Erythroblast (primary cell): ENCODE data around the gene CYTH2.
A peak's percentile ranks its signal among the peaks of the same experiment; 100 is the strongest.

Experiments
- DNase-seq, 2 experiments: peaks; one replicate each; lab custom pipeline; 2025; lab: John Stamatoyannopoulos, UW
- GATA1 ChIP-seq: IDR thresholded peaks from 2 replicates; pipeline ENCODE4 v1.6.1; 2011; ENCODE audit warnings: low read depth, mild to moderate bottlenecking, control low read depth, low read length, moderate library complexity
- POLR2A ChIP-seq: IDR thresholded peaks from 2 replicates; pipeline ENCODE4 v1.6.1; 2011; ENCODE audit warnings: mild to moderate bottlenecking, low read length

The CYTH2 gene

DNA sequence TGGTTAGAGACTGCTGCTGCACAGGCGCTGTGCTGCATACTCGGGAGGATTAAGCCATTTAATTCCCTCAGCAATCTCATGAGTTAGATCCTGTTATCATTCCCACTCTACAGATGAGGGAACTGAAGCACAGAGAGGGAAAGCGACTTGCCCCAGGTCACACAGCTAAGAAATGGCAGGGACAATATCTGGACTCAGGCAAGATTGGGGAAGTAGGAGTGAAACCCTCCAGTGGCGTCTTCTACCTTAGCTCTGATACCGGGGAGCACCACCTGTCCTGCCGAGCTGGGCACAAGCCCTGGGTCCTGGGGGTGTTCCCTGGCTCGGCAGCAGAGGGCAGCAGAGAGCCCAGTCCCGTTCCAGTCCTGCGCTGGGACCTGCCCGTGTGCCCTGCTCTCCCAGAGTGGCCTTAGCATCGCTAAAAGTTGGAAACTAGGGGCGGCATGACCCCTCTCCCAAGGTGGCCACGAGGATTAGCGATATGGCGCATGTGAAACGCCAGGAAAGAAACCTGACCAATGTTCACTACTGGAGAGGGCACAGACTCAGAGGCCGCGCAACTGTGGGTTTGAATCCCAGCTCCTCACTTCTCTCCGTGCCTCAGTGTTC lies 20.5 kb downstream of the CYTH2 start:
- DNase-seq: peak in 1 of 2 experiments; percentile 86
- TF ChIP-seq GATA1 (no peak), POLR2A (no peak)

DNA sequence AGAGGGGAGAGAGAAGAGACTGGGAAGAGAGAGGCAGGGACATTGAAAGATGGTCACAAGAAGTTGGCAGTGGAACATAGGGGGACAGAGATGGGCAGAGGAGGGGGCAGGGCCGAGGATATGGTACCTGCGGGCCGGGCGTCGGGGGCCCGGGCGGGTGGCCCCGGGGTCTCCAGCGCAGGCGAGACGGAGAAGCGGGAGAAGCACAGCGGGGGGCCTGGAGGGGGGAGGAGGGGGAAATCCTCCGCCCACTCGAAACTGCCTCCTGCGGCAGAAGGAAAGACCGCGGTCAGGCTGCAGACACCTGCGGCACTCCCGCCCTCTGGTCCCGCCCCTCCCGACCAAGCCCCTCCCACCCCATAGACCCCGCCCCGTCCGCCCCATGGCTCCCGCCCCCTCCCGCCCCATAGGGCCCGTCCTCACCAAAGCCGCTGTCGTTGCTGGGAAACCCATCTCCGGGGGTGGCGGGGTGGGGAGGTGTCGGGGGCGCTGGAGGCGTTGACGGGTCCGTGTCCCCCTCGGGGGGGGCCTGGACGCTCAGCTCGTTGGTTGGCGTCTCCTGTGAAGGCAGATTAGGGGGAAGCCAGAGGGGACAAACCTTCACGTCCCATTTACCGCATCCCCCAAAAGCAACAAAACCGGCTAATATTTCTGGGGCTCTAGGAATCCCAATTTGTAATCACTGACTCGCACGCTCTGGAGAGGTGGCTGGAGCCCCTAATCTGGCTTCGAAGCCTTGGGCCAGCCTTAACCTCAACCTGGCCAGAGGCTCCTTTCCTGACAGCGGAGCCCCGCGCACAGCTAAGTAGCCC lies 22.0 kb downstream of the CYTH2 start:
- no peak for TF ChIP-seq POLR2A
- no peak for TF ChIP-seq GATA1
- peak in 1 of 2 experiments; percentile 77 for DNase-seq

DNA sequence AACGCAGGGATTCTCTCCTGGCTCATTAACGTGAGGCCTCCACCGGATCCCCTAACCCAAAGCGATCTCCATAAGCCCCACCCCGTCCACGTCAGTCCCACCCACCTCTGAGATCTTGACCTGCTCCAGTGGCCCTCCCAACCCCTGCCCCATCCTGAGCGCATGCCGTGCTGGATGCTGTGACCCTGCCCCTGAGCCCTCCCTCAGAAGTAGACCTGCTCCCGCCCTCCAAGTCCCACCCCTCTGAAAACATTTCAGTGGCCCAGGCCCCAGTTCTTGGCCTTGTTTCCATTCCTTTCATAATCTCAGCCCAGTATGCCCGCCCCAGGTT lies 22.6 kb downstream of the CYTH2 start:
- no peak for TF ChIP-seq POLR2A
- TF ChIP-seq GATA1: no peak

DNA sequence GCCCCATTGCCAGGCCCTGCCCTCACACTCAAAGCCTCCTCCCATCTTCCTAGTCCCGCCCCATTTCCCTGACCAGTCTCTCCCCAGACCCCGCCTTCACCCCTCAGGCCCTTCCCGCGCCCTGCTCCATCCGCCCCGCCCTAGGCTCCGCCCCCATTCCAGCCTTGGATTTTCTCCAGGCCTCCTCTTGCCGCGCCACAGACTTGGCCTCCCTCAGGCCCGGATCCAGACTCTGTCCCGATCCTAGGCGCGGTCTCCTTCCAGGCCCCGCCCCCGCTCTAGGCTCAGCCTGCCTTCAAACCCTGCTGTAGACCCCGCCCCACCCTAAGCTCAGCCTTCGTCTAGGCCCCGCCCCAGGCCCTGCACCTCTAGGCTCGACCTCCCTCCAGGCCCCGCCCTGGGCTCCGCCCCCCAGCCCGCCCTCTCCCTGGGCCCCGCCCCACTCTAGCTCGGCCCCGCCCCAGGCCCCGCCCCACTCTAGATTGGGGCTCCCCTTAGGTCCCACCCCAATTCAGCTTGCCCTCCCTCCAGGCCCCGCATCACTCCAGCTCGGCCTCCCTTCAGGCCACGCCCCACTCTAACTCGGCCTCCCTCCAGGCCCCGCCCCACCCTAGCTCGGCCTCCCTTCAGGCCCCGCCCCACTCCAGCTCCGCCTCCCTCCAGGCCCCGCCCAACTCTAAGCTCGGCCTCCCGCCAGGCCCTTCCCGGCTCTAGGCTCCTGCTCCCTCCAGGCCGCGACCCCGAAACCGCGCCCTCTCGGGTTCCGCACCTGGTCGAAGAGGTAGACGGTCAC lies 24.0 kb downstream of the CYTH2 start:
- peak; percentile 98 to 100 for DNase-seq
- TF ChIP-seq GATA1: no peak
- TF ChIP-seq POLR2A: no peak

More for the DNA sequence above, 22.6 kb downstream of the CYTH2 start:
- no peak for DNase-seq

DNA sequence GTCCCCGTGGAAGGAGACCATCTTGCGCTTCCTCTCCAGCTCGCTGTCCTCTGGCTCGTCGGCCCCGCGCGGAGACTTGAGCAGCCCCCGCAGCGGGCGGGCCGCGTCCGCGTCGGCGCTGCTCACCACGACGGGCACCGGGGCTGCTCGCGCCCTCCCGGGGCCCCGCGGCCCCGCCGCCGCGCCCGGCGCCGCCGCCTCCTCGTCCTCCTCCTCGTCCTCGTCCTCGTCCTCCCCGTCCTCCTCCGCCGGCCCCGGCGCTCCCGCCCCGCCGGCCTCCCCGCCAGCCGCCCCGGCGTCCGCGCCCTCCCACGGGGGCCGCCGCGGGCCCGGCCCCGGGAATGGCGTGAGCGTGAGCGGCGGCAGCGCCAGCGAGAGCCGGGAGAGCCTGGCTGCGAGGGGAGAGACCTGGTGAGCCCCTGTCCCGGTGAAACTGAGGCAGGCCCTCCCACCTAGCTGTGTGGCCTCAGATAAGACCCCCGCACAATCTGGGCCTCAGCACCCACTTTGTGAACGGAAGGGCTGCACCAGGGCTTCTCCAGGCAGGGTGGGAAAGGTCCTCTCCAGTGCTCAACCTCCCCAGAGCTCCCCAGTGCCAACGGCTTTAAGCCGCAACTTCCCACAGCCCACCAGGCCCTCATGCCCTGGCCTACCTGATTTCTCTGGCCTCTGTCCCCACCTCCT lies 24.7 kb downstream of the CYTH2 start:
- TF ChIP-seq POLR2A (peak; percentile 39), GATA1 (no peak)

DNA sequence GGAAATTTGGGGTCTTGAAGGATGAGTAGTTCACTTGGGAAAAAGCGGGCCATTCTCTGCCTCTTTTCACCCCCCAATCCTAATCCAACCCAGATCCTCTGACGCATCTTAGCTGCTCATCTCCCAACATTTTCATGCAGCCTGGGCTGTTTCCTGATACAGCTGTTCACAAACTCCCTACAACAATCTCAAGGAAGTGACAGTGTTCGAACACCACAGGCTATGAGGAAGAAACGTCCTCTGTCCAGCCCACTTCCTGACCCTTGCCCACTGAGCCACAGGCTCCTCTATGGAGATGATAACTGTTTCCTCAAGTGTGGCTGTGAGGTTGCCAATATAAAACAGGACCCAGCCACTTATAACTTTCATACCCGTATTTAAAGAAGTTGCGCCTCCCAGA lies 26.2 kb downstream of the CYTH2 start:
- DNase-seq: no peak
- TF ChIP-seq GATA1 (no peak), POLR2A (no peak)

More for the DNA sequence above, 24.7 kb downstream of the CYTH2 start:
- DNase-seq: no peak

DNA sequence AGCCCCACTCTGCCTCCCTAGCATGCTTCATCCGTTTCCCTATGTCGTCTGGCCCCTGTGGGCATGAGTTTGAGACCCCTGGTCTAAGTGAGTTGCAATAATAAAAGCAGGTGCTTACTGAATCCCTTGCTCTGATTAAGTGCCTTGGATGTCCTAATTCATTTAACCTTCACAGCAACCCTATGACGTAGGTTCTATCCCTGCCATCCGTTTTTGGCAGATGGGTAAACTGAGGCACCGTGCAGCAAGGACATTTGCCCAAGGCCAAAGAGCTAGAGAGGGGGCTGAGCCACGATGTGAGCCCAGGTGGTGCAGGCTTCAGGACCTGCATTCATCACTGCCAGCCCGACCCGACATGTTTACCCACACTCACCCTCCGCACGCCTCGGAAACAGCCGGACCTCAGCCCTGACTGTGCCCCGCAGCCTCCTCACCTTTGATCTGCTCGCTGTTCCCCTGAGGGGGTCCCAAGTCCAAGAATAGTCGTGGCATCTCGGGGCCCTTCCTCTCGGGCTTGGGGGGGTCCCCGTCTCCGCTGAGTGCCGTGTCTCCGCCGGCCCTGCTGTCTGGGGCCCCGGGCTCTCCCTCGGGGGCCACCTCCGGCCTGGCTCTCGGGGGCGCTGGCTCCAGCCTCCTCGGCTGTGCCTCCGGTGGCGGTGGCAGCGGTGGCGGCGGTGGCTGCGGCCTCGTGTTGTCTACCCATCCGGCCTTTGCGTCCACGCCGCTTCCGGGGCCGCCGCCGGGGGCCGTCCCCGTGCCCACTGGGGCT lies 28.0 kb downstream of the CYTH2 start:
- DNase-seq: no peak
- TF ChIP-seq POLR2A (no peak), GATA1 (no peak)

DNA sequence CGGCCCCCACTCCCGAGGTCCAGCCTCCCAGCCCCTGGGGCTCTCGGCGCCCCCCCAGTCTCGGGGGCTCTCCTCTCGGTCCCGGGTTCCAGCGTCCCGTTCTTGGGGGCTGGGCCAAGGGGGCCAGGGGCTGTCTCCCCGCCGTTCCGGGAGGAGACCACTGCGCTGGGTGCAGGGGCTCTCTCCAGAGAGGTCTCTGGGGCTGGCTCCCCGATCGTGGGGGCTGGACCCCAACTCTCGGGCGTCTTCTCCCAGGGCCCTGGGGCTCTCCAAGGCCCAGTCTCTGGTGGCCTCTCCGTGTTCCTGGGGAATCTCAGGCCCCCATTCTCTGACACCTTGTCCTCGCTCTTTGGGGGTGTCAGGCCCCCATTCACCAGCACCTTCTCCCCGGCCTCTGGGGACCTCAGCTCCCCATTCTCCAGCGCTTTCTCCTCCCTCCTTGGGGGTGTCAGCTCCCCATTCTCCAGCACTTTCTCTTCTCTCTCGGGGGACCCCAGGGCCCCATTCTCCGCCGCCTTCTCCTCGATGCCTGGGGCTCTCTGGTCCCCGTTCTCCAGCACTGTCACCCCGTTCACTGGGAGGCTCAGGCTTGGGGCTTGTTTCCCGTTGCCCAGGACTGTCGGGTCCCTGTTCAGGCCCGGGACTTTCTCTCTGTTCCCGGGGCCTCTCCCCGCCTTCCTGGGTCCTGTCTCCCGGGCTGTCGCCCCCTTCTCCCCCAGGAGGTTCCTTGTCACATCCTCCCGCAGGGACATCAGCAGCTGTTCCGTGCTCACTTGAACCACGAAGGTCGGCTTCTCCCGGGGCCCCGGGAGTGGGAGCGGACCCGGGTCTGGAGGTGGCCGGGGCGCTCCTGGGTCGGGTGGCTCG lies 28.8 kb downstream of the CYTH2 start:
- no peak for DNase-seq
- no peak for TF ChIP-seq GATA1
- no peak for TF ChIP-seq POLR2A

DNA sequence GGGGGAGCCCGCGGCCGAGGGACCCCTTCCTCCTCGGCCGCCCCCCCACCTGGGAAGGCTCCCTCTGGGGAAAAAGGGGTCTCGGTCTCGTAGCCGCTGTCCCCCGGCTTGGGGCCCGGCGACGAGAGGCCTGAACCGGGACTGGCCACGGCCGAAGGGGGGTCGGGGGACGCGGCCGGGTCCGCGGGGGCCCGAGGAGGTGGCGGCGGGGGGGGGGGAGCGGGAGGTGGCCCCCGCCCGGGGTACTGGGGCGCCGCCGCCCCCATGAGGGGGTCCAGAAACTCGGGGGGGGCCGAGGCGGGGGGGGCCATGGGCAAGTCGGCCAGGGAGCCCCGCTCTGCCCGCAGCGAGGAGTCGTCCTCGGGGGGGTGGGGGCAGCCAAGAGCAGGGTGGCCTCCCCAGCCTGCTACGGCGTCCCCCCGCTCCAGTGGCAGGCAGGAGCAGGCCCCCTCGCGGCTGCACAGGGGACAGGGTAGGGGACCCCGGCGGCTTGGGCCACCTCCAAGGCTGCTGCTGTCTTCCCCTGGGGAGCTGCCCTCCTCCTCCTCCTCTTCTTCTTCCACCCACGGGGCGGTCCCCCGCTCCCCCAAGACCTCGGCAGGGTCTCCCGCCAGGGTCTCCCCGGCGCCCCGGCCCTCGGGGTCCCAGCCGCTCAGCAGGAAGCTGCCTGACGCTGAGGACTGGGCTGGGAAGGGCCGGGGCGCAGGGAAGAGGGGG lies 29.6 kb downstream of the CYTH2 start:
- no peak for DNase-seq
- TF ChIP-seq POLR2A (no peak), GATA1 (no peak)

DNA sequence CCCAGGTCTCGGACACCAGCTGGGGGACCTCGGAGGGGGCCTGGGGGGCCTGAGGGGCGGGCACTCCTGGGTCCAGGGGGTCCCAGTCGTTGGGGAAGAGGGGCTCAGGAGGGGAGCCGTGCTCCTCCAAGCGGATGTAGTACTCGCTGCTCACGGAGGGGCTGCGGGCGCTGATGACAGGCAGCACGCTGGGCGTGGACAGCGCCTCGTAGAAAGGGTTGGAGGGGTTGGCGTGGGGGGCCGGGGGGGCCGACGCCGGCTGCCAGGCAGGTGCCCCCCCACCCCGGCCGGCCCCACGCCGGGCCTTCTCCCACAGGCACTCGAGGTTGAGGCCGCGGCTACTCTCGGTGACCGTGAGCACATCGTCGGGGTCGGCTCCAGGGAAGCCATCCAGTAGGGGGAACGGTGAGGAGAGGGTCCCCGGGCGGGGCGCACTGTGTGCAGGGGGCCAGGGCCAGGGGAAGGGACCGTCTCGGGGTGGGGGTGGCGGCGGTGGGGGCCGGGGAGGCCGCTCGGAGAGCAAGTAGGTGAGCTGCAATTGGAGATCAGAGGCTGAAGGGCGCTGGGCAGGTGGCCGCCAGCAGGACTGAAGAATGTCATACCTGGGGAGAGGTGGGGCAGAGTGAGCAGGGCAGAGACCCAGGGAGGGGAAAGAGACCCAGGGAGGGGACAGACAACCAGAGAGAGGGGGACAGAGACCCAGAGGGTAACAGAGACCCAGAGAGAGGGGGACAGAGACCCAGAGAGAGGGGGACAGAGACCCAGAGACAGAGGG lies 30.3 kb downstream of the CYTH2 start:
- TF ChIP-seq GATA1 (no peak), POLR2A (no peak)
- DNase-seq: no peak

DNA sequence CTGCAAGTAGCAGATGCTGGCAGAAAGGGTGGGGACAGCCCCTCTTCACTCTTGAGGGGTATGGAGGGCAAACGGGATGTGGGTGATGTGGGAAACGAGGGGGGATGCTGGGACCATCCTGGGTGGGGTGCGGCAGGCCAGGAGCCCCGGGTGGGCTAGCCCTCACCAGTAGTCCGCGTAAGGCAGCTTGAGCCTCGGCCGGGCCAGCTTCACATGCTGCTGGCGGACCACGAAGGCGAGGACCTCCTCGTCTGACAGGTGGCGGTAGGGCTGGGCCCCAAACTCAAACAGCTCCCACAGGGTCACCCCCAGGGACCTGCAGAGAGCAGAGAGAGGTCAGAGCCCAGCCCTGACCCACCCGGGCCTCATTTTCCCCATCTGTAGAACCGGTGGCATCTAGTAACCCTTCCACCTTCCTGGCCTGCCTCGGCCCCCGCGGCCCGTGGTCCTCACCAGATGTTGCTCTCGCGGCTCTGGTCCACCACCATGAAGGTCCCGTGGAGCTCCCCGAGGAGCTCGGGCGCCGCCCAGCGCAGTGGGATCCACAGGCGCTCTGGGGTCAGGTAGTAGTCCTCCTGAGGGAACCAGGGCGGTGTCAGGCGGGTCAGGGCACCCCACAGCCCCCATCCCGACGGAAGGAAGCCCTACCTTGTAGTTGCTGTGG lies 31.8 kb downstream of the CYTH2 start:
- DNase-seq: no peak

More for the DNA sequence above, 31.8 kb downstream of the CYTH2 start:
- TF ChIP-seq POLR2A (no peak), GATA1 (no peak)
